ENCODE measurements around the gene FHIT. TPM values are rescaled to one million over a fixed set of nuclear protein-coding genes. Genes with fewer than 3 reads are reported as not detected.

FHIT gene
- total and polyA plus RNA-seq, 2 of the 4 experiments (the other 2 are of a cell fraction), result 0.07 TPM; not detected in 1

GRCh38 chr3:60403866-60404265, 847.4 kb downstream of the FHIT start:
- H3K79me1 ChIP-seq (ENCODE audit: low read depth in 1 of 2, low read length in 2 of 2), result no peaks in the 10 kb centered on the region
- CTCF ChIA-PET, result no interaction called here
- POLR2A ChIA-PET (ENCODE audit: unreplicated experiment), result no interaction called here
- H3K4me2 ChIP-seq (ENCODE audit: low read depth, low read length), result no peak overlapping the region
- H4K20me1 ChIP-seq (ENCODE audit: insufficient read depth, low read length), result no peaks in the 10 kb centered on the region
- no peak overlapping the region for H3K27ac ChIP-seq (ENCODE audit: insufficient read depth, low read length)
- H3K56ac ChIP-seq (ENCODE audit: extremely low read depth, insufficient read depth, low read length), result no peak overlapping the region
- no peak overlapping the region for H2BK15ac ChIP-seq (ENCODE audit: low read depth, low read length)
- 0 out of 2 replicates have a peak, but pooled peaks have one; percentile 24 for ATAC-seq (ENCODE audit: low read depth)
- H3K14ac ChIP-seq (replicated peaks; ENCODE audit: low read depth, low read length), result no peak overlapping the region
- no peak overlapping the region for H3K4ac ChIP-seq (ENCODE audit: low read depth, low read length)
- no peaks in the 10 kb centered on the region for H3K4me1 ChIP-seq (ENCODE audit: control insufficient read depth, insufficient read depth, low read length)
- no peak overlapping the region for H4K91ac ChIP-seq (ENCODE audit: insufficient read depth, low read depth, low read length)
- no peaks in the 10 kb centered on the region for H3K27me3 ChIP-seq (ENCODE audit: control insufficient read depth, insufficient read depth, low read length)
- no peak overlapping the region for H3K23ac ChIP-seq (ENCODE audit: low read depth, low read length)
- H2BK120ac ChIP-seq (ENCODE audit: low read depth, low read length), result no peak overlapping the region
- WGBS, 2 experiments (ENCODE audit: extremely low coverage in 2 of 2, insufficient read length in 1 of 2), result 80% methylated on average over 1 of the region's 4 CpGs; no CpG with 5 or more reads in 1 of the 2 experiments
- no peak overlapping the region for H3K9ac ChIP-seq (ENCODE audit: low read depth, low read length)
- dilution Hi-C loops (cut with HindIII; ENCODE audit: low sequenced_read_pairs, unreplicated experiment) (no loop called here), in situ Hi-C loops (cut with MboI; ENCODE audit: low sequenced_read_pairs) (no loop called here), intact Hi-C loops (cut with micrococcal nuclease) (no loop called here)
- BruUV-seq (replicated peaks), result no TSS peak
- no peak overlapping the region for H2AFZ ChIP-seq (replicated peaks; ENCODE audit: low read length, poor library complexity)
- DNase-seq, result peak; percentile 6
- H2BK20ac ChIP-seq (ENCODE audit: low read depth, low read length), result no peak overlapping the region
- TF ChIP-seq RAD21 (IDR thresholded peaks at IDR 0.05; ENCODE audit: low read length) (no peak), NFE2L2 (IDR thresholded peaks at IDR 0.05; ENCODE audit: low read depth, low read length) (no peak), SMC3 (IDR thresholded peaks at IDR 0.05; ENCODE audit: low read depth, low read length) (no peak), BHLHE40 (IDR thresholded peaks at IDR 0.05; ENCODE audit: low read depth, low read length) (no peak), CHD1 (IDR thresholded peaks at IDR 0.05; ENCODE audit: low read depth, low read length) (no peak)
- H2BK5ac ChIP-seq (ENCODE audit: low read depth, low read length, poor library complexity, severe bottlenecking), result no peak overlapping the region
- no peak overlapping the region for H2AK9ac ChIP-seq (replicated peaks; ENCODE audit: low read depth, low read length, poor library complexity)
- H2AK5ac ChIP-seq (ENCODE audit: low read depth, low read length), result no peak overlapping the region
- H3K18ac ChIP-seq (ENCODE audit: low read depth, low read length), result no peak overlapping the region
- H3K4me3 ChIP-seq (ENCODE audit: insufficient read depth, low read depth, low read length), result no peak overlapping the region
- H3K9me3 ChIP-seq (ENCODE audit: control insufficient read depth, insufficient read depth, low read length), result no peaks in the 10 kb centered on the region
- no peak overlapping the region for H4K8ac ChIP-seq (ENCODE audit: low read depth in 2 of 2, low read length in 2 of 2)
- H4K5ac ChIP-seq (ENCODE audit: low read depth, low read length), result no peak overlapping the region
- H3K36me3 ChIP-seq (ENCODE audit: control insufficient read depth, insufficient read depth, low read length), result no peaks in the 10 kb centered on the region
- no peaks in the 10 kb centered on the region for H3K9me1 ChIP-seq (ENCODE audit: insufficient read depth, low read length)
